ENCODE measurements around the gene DMAC2L. TPM values are rescaled to one million over a fixed set of nuclear protein-coding genes. Genes with fewer than 3 reads are reported as not detected.

DMAC2L gene
- total and polyA plus RNA-seq, 3 experiments from 2014 or later: 14.3 to 17.9 (median 14.7) TPM

- Mint-ChIP-seq H3K27me3 (no peaks in the 10 kb centered on the region), H3K27ac (peak overlapping the region in 2 of 8 donors; percentile 50 to 85), H3K4me1 (peaks cover 14 to 22% (median 16%) of the 10 kb centered on the region in 3 donors), H3K36me3 (peaks cover 0 to 52% (median 6%) of the 10 kb centered on the region in 3 donors), H3K9me3 (no peaks in the 10 kb centered on the region), H3K4me3 (no peak overlapping the region)
- POLR2A ChIA-PET: no interaction called here
- H3K27ac ChIP-seq (ENCODE audit: low read depth, low read length): no peak overlapping the region
- peaks cover 11% of the 10 kb centered on the region for H3K4me1 ChIP-seq (ENCODE audit: insufficient read depth, low read length)
- H3K9me3 ChIP-seq (ENCODE audit: low read length): no peaks in the 10 kb centered on the region
- no peaks in the 10 kb centered on the region for H3K27me3 ChIP-seq (ENCODE audit: insufficient read depth, low read length, poor library complexity, severe bottlenecking)
- DNase-seq: no peak
- H3K36me3 ChIP-seq (ENCODE audit: insufficient read depth, low read length): peaks cover 4% of the 10 kb centered on the region
- no peak overlapping the region for H3K4me3 ChIP-seq (ENCODE audit: low read length)
- CTCF ChIA-PET: interaction anchor here (5.7 kb wide), 1 partner anchor 11 kb away, joined by 27 read pairs; no protein-coding TSS in a partner anchor
Observed at GRCh38 chr14:50331596-50331995, 19.5 kb downstream of the DMAC2L start.

- peak overlapping the region in 4 of 8 donors; percentile 2 to 85 (median 20) for H3K27ac Mint-ChIP-seq
Observed at GRCh38 chr14:50333014-50333509, 20.9 kb downstream of the DMAC2L start.

GRCh38 chr14:50334211-50334610 lies 22.1 kb downstream of the DMAC2L start:
- H3K27me3 ChIP-seq (ENCODE audit: insufficient read depth, low read length, poor library complexity, severe bottlenecking): no peaks in the 10 kb centered on the region
- H3K36me3 Mint-ChIP-seq: peaks cover 0 to 50% (median 6%) of the 10 kb centered on the region in 3 donors
- no peak overlapping the region for H3K27ac Mint-ChIP-seq
- ChIA-PET CTCF (interaction anchor here (5.7 kb wide), 1 partner anchor 13 kb away, joined by 27 read pairs; no protein-coding TSS in a partner anchor), POLR2A (no interaction called here)
- no peaks in the 10 kb centered on the region for H3K9me3 Mint-ChIP-seq
- H3K9me3 ChIP-seq (ENCODE audit: low read length): no peaks in the 10 kb centered on the region
- H3K4me1 ChIP-seq (ENCODE audit: insufficient read depth, low read length): peaks cover 11% of the 10 kb centered on the region
- H3K27ac ChIP-seq (ENCODE audit: low read depth, low read length): no peak overlapping the region
- no peak overlapping the region for H3K4me3 Mint-ChIP-seq
- no peak for DNase-seq
- peaks cover 4% of the 10 kb centered on the region for H3K36me3 ChIP-seq (ENCODE audit: insufficient read depth, low read length)
- no peaks in the 10 kb centered on the region for H3K27me3 Mint-ChIP-seq
- peaks cover 15 to 23% (median 16%) of the 10 kb centered on the region in 3 donors for H3K4me1 Mint-ChIP-seq
- no peak overlapping the region for H3K4me3 ChIP-seq (ENCODE audit: low read length)

More at GRCh38 chr14:50333014-50333509, 20.9 kb downstream of the DMAC2L start:
- POLR2A ChIA-PET: no interaction called here
- peaks cover 4% of the 10 kb centered on the region for H3K36me3 ChIP-seq (ENCODE audit: insufficient read depth, low read length)
- H3K27me3 ChIP-seq (ENCODE audit: insufficient read depth, low read length, poor library complexity, severe bottlenecking): no peaks in the 10 kb centered on the region
- CTCF ChIA-PET: interaction anchor here (5.7 kb wide), 1 partner anchor 12 kb away, joined by 27 read pairs; no protein-coding TSS in a partner anchor
- Mint-ChIP-seq H3K36me3 (peaks cover 0 to 48% (median 6%) of the 10 kb centered on the region in 3 donors), H3K4me1 (peaks cover 15 to 23% (median 16%) of the 10 kb centered on the region in 3 donors), H3K27me3 (no peaks in the 10 kb centered on the region), H3K9me3 (no peaks in the 10 kb centered on the region), H3K4me3 (no peak overlapping the region)
- no peak overlapping the region for H3K4me3 ChIP-seq (ENCODE audit: low read length)
- no peak for DNase-seq
- H3K27ac ChIP-seq (ENCODE audit: low read depth, low read length): no peak overlapping the region
- H3K9me3 ChIP-seq (ENCODE audit: low read length): no peaks in the 10 kb centered on the region
- peaks cover 11% of the 10 kb centered on the region for H3K4me1 ChIP-seq (ENCODE audit: insufficient read depth, low read length)

GRCh38 chr14:50335389-50335788 lies 23.3 kb downstream of the DMAC2L start:
- Histone ChIP-seq H3K9me3 (ENCODE audit: low read length) (no peaks in the 10 kb centered on the region), H3K36me3 (ENCODE audit: insufficient read depth, low read length) (peaks cover 4% of the 10 kb centered on the region), H3K27me3 (ENCODE audit: insufficient read depth, low read length, poor library complexity, severe bottlenecking) (no peaks in the 10 kb centered on the region), H3K27ac (ENCODE audit: low read depth, low read length) (no peak overlapping the region), H3K4me1 (ENCODE audit: insufficient read depth, low read length) (peaks cover 11% of the 10 kb centered on the region), H3K4me3 (ENCODE audit: low read length) (no peak overlapping the region)
- POLR2A ChIA-PET: no interaction called here
- DNase-seq: no peak
- Mint-ChIP-seq H3K27me3 (no peaks in the 10 kb centered on the region), H3K4me3 (peak overlapping the region in 1 of 7 donors; percentile 41), H3K27ac (peak overlapping the region in 5 of 8 donors; percentile 73 to 94 (median 80)), H3K4me1 (peaks cover 15 to 23% (median 16%) of the 10 kb centered on the region in 3 donors), H3K9me3 (no peaks in the 10 kb centered on the region), H3K36me3 (peaks cover 0 to 48% (median 3%) of the 10 kb centered on the region in 3 donors)
- CTCF ChIA-PET: interaction anchor here (0.6 kb wide), 1 partner anchor 29 kb away, joined by 3 read pairs; no protein-coding TSS in a partner anchor

- Mint-ChIP-seq H3K27me3 (peaks cover 0 to 2% of the 10 kb centered on the region in 2 donors), H3K4me3 (peak overlapping the region in 6 of 7 donors; percentile 6 to 84 (median 52)), H3K27ac (peak overlapping the region; percentile 37 to 94 (median 81)), H3K36me3 (peaks cover 0 to 48% (median 7%) of the 10 kb centered on the region in 3 donors), H3K4me1 (peaks cover 15 to 23% (median 18%) of the 10 kb centered on the region in 3 donors), H3K9me3 (no peaks in the 10 kb centered on the region)
- no peak overlapping the region for H3K4me3 ChIP-seq (ENCODE audit: low read length)
- no peak for DNase-seq
- no peaks in the 10 kb centered on the region for H3K9me3 ChIP-seq (ENCODE audit: low read length)
- POLR2A ChIA-PET: interaction anchor here (0.6 kb wide), 1 partner anchor 157 kb away, joined by 3 read pairs; no protein-coding TSS in a partner anchor
- H3K27me3 ChIP-seq (ENCODE audit: insufficient read depth, low read length, poor library complexity, severe bottlenecking): no peaks in the 10 kb centered on the region
- CTCF ChIA-PET: no interaction called here
- peaks cover 11% of the 10 kb centered on the region for H3K4me1 ChIP-seq (ENCODE audit: insufficient read depth, low read length)
- H3K27ac ChIP-seq (ENCODE audit: low read depth, low read length): no peak overlapping the region
- H3K36me3 ChIP-seq (ENCODE audit: insufficient read depth, low read length): peaks cover 4% of the 10 kb centered on the region
Observed at GRCh38 chr14:50335989-50336824, 24.1 kb downstream of the DMAC2L start.

GRCh38 chr14:50338587-50338986 lies 26.5 kb downstream of the DMAC2L start:
- POLR2A ChIA-PET: no interaction called here

GRCh38 chr14:50339178-50339804 lies 27.2 kb downstream of the DMAC2L start:
- CTCF ChIA-PET: no interaction called here
- no peak for DNase-seq
- H3K27me3 Mint-ChIP-seq: peaks cover 0 to 2% of the 10 kb centered on the region in 2 donors

More at GRCh38 chr14:50338587-50338986, 26.5 kb downstream of the DMAC2L start:
- Histone ChIP-seq H3K4me3 (ENCODE audit: low read length) (no peak overlapping the region), H3K27me3 (ENCODE audit: insufficient read depth, low read length, poor library complexity, severe bottlenecking) (no peaks in the 10 kb centered on the region), H3K9me3 (ENCODE audit: low read length) (no peaks in the 10 kb centered on the region), H3K4me1 (ENCODE audit: insufficient read depth, low read length) (peaks cover 11% of the 10 kb centered on the region), H3K36me3 (ENCODE audit: insufficient read depth, low read length) (peaks cover 4% of the 10 kb centered on the region), H3K27ac (ENCODE audit: low read depth, low read length) (no peak overlapping the region)
- no peak for DNase-seq
- H3K4me1 Mint-ChIP-seq: peaks cover 19 to 30% (median 28%) of the 10 kb centered on the region in 3 donors
- H3K9me3 Mint-ChIP-seq: no peaks in the 10 kb centered on the region
- H3K4me3 Mint-ChIP-seq: peak overlapping the region in 1 of 7 donors; percentile 48
- peaks cover 0 to 2% of the 10 kb centered on the region in 2 donors for H3K27me3 Mint-ChIP-seq
- peak overlapping the region in 2 of 8 donors; percentile 8 to 17 for H3K27ac Mint-ChIP-seq
- H3K36me3 Mint-ChIP-seq: peaks cover 0 to 37% (median 6%) of the 10 kb centered on the region in 3 donors
- CTCF ChIA-PET: no interaction called here

More at GRCh38 chr14:50339178-50339804, 27.2 kb downstream of the DMAC2L start:
- Mint-ChIP-seq H3K4me1 (peaks cover 21 to 37% (median 32%) of the 10 kb centered on the region in 3 donors), H3K9me3 (no peaks in the 10 kb centered on the region), H3K27ac (peak overlapping the region in 1 of 8 donors; percentile 33), H3K4me3 (no peak overlapping the region), H3K36me3 (peaks cover 0 to 36% (median 6%) of the 10 kb centered on the region in 3 donors)
- H3K4me3 ChIP-seq (ENCODE audit: low read length): no peak overlapping the region
- H3K27ac ChIP-seq (ENCODE audit: low read depth, low read length): no peak overlapping the region
- peaks cover 11% of the 10 kb centered on the region for H3K4me1 ChIP-seq (ENCODE audit: insufficient read depth, low read length)
- POLR2A ChIA-PET: no interaction called here
- no peaks in the 10 kb centered on the region for H3K27me3 ChIP-seq (ENCODE audit: insufficient read depth, low read length, poor library complexity, severe bottlenecking)
- peaks cover 4% of the 10 kb centered on the region for H3K36me3 ChIP-seq (ENCODE audit: insufficient read depth, low read length)
- no peaks in the 10 kb centered on the region for H3K9me3 ChIP-seq (ENCODE audit: low read length)
